HepG2 (cell line): Measurements from ENCODE around the gene CAPZB. TPM values are rescaled to one million over a fixed set of nuclear protein-coding genes. Genes with fewer than 3 reads are reported as not detected.
A peak's percentile ranks its signal among the peaks of the same experiment; 100 is the strongest.

Experiments used
- GLI4 ChIP-seq: sonication (generic); formaldehyde crosslinking; IDR thresholded peaks from 2 replicates; pipeline ENCODE4 v1.5.1; 2020; ENCODE audit warnings: missing genetic modification reagents, mild to moderate bottlenecking, moderate library complexity, borderline replicate concordance
- NR2F6 ChIP-seq, 2 experiments: IDR thresholded peaks; 2 replicates each; pipeline ENCODE4 v1.6.1; 2016; ENCODE audit warnings: antibody characterized with exemption in 1 of 2, mild to moderate bottlenecking in 1 of 2
- PRDM4 ChIP-seq: sonication (generic); formaldehyde crosslinking; IDR thresholded peaks from 2 replicates; pipeline ENCODE4 v1.9.0; 2021; ENCODE audit warnings: missing genetic modification reagents, borderline replicate concordance
- ZNF142 ChIP-seq: sonication (generic); formaldehyde crosslinking; IDR thresholded peaks from 2 replicates; pipeline ENCODE4 v1.4.0; 2020; ENCODE audit warnings: missing genetic modification reagents
- polyA plus RNA-seq, 8 experiments: library from polyadenylated mRNA; depleted of rRNA in 3 of 8; stranded (reverse) in 7 of 8; unstranded in 1 of 8; fragments of >200 nt; fragmentation: Illumina TruSeq in 4 of 8; extraction: Trizol in 4 of 8; gene quantifications; 2 replicates each; pipeline versions ENCODE4 v1.2.1 to v1.2.3, GENCODE V29; 2011 to 2016; ENCODE audit warnings: low read depth in 4 of 8, missing spikeins in 1 of 8, mixed read lengths in 1 of 8; ENCODE audit not compliant: insufficient read depth in 1 of 8
- total RNA-seq, 5 experiments: library from RNA; depleted of rRNA; stranded (reverse); fragments of >200 nt; fragmentation: Illumina TruSeq; extraction: Trizol; gene quantifications; 2 replicates each; pipeline ENCODE4 v1.2.3, GENCODE V29; 2016; ENCODE audit warnings: low read depth in 1 of 5

Gene CAPZB
- total and polyA plus RNA-seq, 2 of the 13 experiments (the other 11 are each of a cell fraction or from before 2014, with no cell fraction given) = 58.9 to 76.9 TPM

GRCh38 chr1:19344372-19344810, 140.9 kb downstream of the CAPZB start (continued):
- TF ChIP-seq ZNF142 (no peak), GLI4 (CRISPR knock-in tag) (no peak), NR2F6 (IDR thresholded peaks at IDR 0.05) (peak; percentile 60; the same call in 1 of the 2 replicates), NR2F6 (CRISPR knock-in tag; IDR thresholded peaks at IDR 0.05) (peak; percentile 74; the same call in 1 of the 2 replicates), PRDM4 (CRISPR knock-in tag) (no peak)
